Lower leg skin (tissue), 4 donors: ENCODE measurements around the gene CLHC1. TPM values are rescaled to one million over a fixed set of nuclear protein-coding genes. Genes with fewer than 3 reads are reported as not detected.
"Not testable (repeated sequence)": the region's sequence is repeated elsewhere in the genome, so short reads cannot be mapped to it uniquely, and the experiment has no call there.

Experiments used
- DNase-seq, 2 donors: peaks; one replicate each; pipeline ENCODE4 v3.0.0-alpha.2; 2019; ENCODE audit warnings: low spot score in 2 of 2
- H3K4me3 ChIP-seq: fragments of 200-600 bp; sonication (generic); 2 replicates; pipeline ENCODE4 v1.5.1; 2017; ENCODE audit warnings: mild to moderate bottlenecking, low read depth; ENCODE audit not compliant: poor library complexity, severe bottlenecking
- POLR2A ChIP-seq, 2 donors: fragments of 450-650 bp; IDR thresholded peaks; one replicate each; pipeline ENCODE4 v1.6.1; 2016 to 2017; ENCODE audit warnings: antibody characterized with exemption in 2 of 2, mild to moderate bottlenecking in 1 of 2, moderate library complexity in 1 of 2
- whole genome bisulfite sequencing, 2 donors: methylation state at CpG; one replicate each; pipeline ENCODE4 v1.1.5; 2018; 5-methylcytosine and 5-hydroxymethylcytosine counted together
- intact Hi-C: fragments of 100-400 bp; cut with DNase I; formaldehyde crosslinking; loops from one replicate; pipeline ENCODE4 v1.15.0; 2023; ENCODE audit warnings: low total_unique reads
- total RNA-seq, 4 donors: library from RNA; depleted of rRNA; stranded (reverse); fragments of >200 nt; gene quantifications; one replicate each; pipeline ENCODE4 v1.1.0, GENCODE V29; 2016
- TF ChIP-seq, protein P1 (sequence below), 3 donors: fragments of 450-650 bp; IDR thresholded peaks; one replicate each; pipeline ENCODE4 v1.5.1; 2016; ENCODE audit warnings: antibody characterized with exemption in 3 of 3, mild to moderate bottlenecking in 3 of 3, moderate library complexity in 2 of 3

CLHC1 gene
- total RNA-seq, 4 donors from 2014 or later = 5.3 to 13.1 (median 7.9) TPM

DNA sequence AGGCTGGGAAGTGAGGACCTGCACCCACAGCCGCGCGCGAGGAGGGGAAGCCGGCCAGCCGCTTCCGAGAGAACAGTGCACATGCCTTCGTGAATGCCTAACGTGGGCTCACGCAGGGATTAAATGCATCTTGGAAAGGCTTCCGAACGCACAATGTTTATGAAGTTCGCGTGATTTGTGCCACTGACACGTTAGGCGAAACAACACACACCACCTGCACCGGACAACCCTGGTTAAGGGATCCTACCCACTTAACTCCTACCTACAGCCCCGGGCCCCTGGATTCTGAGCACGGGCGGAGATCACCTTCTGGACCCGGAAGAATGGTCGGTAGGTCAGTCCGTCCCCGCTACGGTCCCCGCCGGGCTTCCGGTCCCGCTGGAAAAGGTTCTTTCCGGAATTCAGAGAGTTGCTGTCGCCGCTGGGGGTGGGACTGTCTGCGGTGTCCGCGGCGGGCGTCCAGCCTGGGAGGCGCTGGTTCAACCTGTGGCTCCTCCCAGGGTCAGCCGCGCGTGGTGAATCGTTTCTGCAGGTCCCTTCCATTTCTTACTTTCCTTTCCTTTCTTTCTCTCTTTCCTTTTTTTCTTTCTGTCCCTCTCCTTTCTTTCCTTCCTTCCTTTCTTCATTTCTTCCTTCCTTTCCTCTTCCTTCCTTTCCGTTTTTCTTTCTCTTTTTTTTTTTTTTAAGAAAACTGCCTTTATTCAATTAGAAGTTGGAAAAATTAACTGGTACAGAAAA lies 37.0 kb upstream of the CLHC1 start, which contains the start of gene MTIF2:
MTIF2 (minus strand) TSS at position 325 of the 738 bp plus-strand sequence. CDS start 5,373 bp downstream, outside the sequence.
- TF ChIP-seq, protein P1, sequence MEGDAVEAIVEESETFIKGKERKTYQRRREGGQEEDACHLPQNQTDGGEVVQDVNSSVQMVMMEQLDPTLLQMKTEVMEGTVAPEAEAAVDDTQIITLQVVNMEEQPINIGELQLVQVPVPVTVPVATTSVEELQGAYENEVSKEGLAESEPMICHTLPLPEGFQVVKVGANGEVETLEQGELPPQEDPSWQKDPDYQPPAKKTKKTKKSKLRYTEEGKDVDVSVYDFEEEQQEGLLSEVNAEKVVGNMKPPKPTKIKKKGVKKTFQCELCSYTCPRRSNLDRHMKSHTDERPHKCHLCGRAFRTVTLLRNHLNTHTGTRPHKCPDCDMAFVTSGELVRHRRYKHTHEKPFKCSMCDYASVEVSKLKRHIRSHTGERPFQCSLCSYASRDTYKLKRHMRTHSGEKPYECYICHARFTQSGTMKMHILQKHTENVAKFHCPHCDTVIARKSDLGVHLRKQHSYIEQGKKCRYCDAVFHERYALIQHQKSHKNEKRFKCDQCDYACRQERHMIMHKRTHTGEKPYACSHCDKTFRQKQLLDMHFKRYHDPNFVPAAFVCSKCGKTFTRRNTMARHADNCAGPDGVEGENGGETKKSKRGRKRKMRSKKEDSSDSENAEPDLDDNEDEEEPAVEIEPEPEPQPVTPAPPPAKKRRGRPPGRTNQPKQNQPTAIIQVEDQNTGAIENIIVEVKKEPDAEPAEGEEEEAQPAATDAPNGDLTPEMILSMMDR (IDR thresholded peaks at IDR 0.05) = peak in 1 of 3 donors; percentile 88
- TF ChIP-seq POLR2A (IDR thresholded peaks at IDR 0.05) = no peak
- intact Hi-C loops = no loop called here
- WGBS, 2 donors = 0 to 1% methylated on average over 32 to 33 of the region's 43 CpGs
- DNase-seq = peak; percentile 93 to 99
- H3K4me3 ChIP-seq = peak within 1 kb of the TSS; percentile 83

DNA sequence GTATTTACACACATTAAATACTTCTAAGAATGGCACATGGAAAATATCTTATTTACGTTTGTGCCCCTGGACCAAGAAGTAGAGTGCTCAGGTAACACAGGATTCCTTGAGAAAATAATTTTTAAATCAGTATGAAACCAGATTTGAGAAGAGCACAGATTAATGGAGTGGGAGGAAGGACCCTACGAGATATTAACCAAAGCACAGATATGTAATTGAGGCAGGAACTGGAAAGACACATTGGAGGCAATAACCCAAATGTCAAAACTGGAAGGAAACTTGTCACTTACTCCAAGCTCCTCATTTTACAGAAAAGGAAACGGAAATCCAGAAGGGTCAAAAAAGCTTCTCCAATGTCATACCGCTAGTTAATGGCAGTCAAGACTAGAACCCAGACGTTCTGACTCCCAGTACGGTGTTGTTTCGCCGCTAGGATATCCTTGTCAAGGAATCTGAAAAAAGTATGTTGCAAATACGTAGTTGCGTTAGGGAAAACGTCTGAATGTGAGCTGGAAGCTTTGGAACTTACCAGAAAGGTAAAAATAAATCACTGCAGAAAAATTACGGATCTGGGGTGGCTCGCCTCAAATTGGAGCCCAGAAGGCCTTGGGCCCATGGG lies 36.3 kb upstream of the CLHC1 start:
- TF ChIP-seq, protein P1 (IDR thresholded peaks at IDR 0.05) = no peak
- TF ChIP-seq POLR2A (IDR thresholded peaks at IDR 0.05) = no peak
- no peak for DNase-seq
- peak overlapping the region; percentile 83 for H3K4me3 ChIP-seq
- intact Hi-C loops = no loop called here
- WGBS, 2 donors = 11% methylated on average over 13 of the region's 13 CpGs

DNA sequence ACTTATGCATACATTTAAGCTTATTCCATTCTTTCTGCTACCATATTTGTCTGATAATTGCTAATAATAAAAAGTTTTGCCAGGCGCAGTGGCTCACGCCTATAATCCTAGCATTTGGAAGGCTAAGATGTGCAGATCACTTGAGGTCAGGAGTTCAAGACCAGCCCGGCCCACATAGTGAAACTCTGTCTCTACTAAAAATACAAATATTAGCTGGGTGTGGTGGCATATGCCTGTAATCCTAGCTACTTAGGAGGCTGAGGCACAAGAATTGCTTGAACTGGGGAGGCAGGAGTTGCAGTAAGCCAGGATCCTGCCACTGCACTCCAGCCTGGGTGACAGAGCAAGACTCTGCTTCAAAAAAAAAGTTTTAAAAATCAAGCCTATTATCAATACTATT lies 27.5 kb upstream of the CLHC1 start:
- H3K4me3 ChIP-seq, intact Hi-C loops, DNase-seq: not testable (repeated sequence)
- 91 to 93% methylated on average over 3 of the region's 3 CpGs for WGBS, 2 donors

DNA sequence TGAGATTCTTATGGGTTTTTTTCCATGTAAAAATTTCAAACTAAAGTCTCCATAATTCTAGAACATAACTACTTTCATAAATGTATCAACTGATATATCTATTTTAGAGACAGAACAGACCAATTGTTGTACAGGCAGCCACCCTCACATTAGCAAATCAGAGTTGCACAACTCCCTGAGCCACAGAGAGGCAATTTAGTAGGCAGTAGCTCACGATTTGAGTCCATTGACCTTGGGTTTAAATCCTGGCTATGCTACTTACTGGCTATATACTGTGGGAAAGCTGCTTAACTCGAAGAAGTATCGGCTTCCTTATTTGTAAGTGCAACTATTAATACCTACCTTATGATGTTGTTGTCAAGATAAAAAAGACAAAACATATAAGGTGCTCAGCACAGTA lies 20.7 kb upstream of the CLHC1 start:
- 88 to 90% methylated on average over 3 of the region's 3 CpGs for WGBS, 2 donors
- TF ChIP-seq, protein P1 (IDR thresholded peaks at IDR 0.05) = no peak
- no peak for TF ChIP-seq POLR2A (IDR thresholded peaks at IDR 0.05)
- DNase-seq = no peak
- intact Hi-C loops = no loop called here
- no peak overlapping the region for H3K4me3 ChIP-seq

DNA sequence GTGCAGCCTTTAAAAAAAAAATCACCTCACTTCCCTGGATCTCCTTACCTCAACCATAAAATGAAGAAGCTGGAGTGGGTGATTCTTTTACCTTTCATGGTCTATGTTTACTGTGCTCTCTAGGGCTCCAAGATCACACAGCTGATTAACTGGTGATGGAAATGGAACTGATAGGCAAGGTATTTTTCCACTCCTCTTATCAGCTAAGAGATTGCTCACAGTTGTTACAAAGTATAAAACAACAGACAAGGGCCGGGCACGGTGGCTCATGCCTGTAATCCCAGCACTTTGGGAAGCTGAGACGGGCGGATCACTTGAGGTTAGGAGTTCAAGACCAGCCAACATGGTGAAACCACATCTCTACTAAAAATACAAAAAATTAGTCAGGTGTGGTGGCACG lies 14.9 kb upstream of the CLHC1 start:
- TF ChIP-seq, protein P1 (IDR thresholded peaks at IDR 0.05) = no peak
- no peak for TF ChIP-seq POLR2A (IDR thresholded peaks at IDR 0.05)
- H3K4me3 ChIP-seq = no peak overlapping the region
- DNase-seq = no peak
- intact Hi-C loops = no loop called here
- WGBS, 2 donors = 93 to 94% methylated on average over 5 of the region's 5 CpGs

DNA sequence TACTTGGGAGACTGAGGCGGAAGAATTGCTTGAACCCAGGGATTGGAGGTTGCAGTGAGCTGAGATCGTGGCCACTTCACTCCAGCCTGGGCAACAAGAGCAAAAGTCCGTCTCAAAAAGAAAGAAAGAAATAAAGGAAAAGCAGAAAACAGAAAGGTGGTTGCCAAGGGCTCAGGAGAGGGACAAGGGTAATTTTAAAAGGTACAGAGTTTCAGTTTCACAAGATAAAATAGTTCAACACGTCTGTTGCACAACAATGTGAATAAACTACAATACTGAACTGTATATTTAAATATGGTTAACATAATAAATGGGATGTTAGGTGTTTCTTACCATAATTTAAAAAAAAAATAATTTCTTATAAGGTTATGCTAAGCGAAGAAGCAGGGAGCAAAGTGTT lies 13.3 kb upstream of the CLHC1 start:
- H3K4me3 ChIP-seq = no peak overlapping the region
- 90 to 95% methylated on average over 5 of the region's 5 CpGs for WGBS, 2 donors
- DNase-seq = no peak
- TF ChIP-seq, protein P1 (IDR thresholded peaks at IDR 0.05) = no peak
- no peak for TF ChIP-seq POLR2A (IDR thresholded peaks at IDR 0.05)
- intact Hi-C loops = no loop called here
